BE2C (cell line): ENCODE measurements around the gene CADM1.

Source experiments
- DNase-seq: peaks from one replicate; pipeline ENCODE4 v3.0.0-alpha.2; 2020
- H3K27me3 ChIP-seq: fragments of 250-450 bp; sonication (Bioruptor Pico); 2 replicates; pipeline ENCODE4 v1.5.1; 2020; ENCODE audit warnings: mild to moderate bottlenecking
- H3K36me3 ChIP-seq: fragments of 250-450 bp; sonication (Bioruptor Pico); 2 replicates; pipeline ENCODE4 v1.5.1; 2020; ENCODE audit warnings: mild to moderate bottlenecking
- H3K4me1 ChIP-seq: fragments of 250-450 bp; sonication (Bioruptor Pico); 2 replicates; pipeline ENCODE4 v1.5.1; 2020
- H3K4me3 ChIP-seq: 2 replicates; pipeline ENCODE4 v1.5.1; 2011; ENCODE audit warnings: low read depth, low read length
- H3K9me3 ChIP-seq: fragments of 250-450 bp; sonication (Bioruptor Pico); 2 replicates; pipeline ENCODE4 v1.5.1; 2020
- TF ChIP-seq, protein P1 (sequence below): IDR thresholded peaks from 2 replicates; pipeline ENCODE4 v1.5.1; 2012; ENCODE audit warnings: mild to moderate bottlenecking, low read depth, low read length

Gene CADM1

DNA sequence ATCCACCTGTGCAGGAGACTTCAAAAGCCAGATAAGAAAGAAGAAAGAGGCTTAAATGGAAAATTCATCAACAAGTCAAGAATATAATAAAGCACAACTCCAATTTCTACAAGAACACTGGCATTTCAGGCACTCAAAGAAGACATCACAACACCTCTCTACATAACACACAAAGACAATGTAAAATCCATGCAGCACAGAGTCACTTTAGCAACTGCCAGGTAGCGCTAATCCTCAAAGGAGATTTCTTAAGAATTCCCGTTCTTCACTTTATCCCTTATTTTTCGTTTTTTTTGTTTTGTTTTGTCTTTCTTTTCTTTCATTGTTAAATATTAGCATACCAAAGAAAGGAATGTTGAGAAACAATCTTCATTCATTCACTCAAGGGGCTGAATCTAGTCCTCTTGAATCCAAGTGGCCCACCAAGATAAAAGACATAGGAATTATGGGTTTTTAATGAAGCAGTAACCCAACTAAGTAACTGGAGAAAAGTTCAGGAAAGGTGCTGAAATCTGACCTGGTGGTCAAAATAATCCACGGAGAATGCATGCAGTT lies 95.0 kb downstream of the CADM1 start:
- Histone ChIP-seq H3K27me3 (no peaks in the 10 kb centered on the region), H3K4me1 (peaks cover 23% of the 10 kb centered on the region), H3K4me3 (no peak overlapping the region), H3K9me3 (no peaks in the 10 kb centered on the region), H3K36me3 (no peaks in the 10 kb centered on the region)
- DNase-seq, result no peak
- TF ChIP-seq, protein P1, sequence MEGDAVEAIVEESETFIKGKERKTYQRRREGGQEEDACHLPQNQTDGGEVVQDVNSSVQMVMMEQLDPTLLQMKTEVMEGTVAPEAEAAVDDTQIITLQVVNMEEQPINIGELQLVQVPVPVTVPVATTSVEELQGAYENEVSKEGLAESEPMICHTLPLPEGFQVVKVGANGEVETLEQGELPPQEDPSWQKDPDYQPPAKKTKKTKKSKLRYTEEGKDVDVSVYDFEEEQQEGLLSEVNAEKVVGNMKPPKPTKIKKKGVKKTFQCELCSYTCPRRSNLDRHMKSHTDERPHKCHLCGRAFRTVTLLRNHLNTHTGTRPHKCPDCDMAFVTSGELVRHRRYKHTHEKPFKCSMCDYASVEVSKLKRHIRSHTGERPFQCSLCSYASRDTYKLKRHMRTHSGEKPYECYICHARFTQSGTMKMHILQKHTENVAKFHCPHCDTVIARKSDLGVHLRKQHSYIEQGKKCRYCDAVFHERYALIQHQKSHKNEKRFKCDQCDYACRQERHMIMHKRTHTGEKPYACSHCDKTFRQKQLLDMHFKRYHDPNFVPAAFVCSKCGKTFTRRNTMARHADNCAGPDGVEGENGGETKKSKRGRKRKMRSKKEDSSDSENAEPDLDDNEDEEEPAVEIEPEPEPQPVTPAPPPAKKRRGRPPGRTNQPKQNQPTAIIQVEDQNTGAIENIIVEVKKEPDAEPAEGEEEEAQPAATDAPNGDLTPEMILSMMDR, result no peak

DNA sequence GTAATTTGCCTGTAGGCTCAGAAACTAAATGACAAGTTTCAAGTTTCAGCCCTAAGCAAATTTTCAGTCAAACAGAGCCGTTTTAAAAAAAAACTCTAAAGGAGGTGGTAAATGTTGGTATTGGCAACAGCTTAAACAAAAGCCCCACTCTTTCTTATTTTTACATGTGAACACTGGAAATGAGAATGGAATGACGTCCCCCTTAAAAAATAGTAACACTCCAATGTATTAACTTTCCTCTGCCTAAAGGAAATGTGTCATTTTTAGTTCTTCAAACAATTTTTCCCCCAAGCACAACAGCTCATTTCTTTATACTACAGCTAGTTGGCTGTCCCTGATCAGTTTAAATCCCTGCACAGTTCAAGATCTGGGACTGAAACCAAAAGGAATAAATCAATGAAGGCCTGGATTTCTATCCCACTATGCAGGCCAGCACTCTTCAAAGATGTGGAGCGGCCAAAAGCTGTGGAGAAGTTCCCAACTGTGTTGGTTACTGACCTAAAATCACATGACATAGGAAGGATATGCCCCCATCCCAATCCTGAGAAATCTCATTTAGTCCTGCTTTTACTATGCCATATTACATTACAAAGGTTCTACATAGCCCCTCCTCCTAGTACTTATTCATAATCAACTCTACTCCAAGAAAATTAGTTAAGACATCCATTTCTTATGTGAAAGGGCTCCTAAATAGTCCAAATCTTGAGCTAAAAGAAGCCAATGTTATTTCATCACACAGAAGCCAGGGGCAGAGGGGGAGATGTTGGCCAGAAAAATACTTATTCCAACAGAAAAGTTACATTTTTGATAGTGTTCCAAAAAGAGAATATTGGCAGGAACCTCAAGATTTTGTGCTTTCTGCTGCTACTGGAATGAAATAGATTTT lies 95.9 kb downstream of the CADM1 start:
- TF ChIP-seq, protein P1, result no peak
- no peak for DNase-seq
- H3K27me3 ChIP-seq, result no peaks in the 10 kb centered on the region
- no peaks in the 10 kb centered on the region for H3K36me3 ChIP-seq
- peaks cover 23% of the 10 kb centered on the region for H3K4me1 ChIP-seq
- H3K4me3 ChIP-seq, result no peak overlapping the region
- no peaks in the 10 kb centered on the region for H3K9me3 ChIP-seq

DNA sequence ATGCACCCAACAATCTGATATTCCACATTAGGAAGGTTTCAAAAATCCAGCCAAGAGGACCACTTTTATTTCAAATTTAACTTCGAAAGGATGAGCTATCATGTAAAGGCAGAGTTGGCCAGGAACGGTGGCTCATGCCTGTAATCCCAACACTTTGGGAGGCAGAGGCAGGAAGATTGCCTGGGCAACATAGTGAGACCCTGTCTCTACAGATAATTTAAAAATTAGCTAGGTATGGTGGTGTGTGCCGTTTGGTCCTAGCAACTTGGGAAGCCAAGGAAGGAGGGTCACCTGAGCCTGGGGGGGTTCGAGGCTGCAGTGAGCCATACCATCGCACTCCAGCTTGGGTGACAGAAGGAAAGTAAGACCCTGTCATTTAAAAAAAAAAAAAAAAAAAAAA lies 96.7 kb downstream of the CADM1 start:
- H3K9me3 ChIP-seq, result no peaks in the 10 kb centered on the region
- H3K36me3 ChIP-seq, result no peaks in the 10 kb centered on the region
- TF ChIP-seq, protein P1, result no peak
- H3K27me3 ChIP-seq, result no peaks in the 10 kb centered on the region
- H3K4me1 ChIP-seq, result peaks cover 26% of the 10 kb centered on the region
- DNase-seq, result no peak
- H3K4me3 ChIP-seq, result no peak overlapping the region

DNA sequence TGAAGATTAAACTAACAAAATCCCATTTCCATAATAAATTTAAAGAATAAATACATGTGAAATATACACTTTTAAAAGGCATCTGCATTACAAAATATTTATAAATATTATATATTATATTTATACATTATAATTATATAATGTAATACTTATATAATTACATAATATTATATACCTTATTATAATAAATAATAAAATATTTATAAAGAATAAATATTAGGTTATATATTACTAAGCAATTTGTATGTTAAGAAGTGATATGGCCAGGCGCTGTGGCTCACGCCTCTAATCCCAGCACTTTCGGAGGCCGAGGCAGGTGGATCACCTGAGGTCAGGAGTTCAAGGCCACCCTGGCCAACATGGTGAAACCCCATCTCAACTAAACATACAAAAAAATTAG lies 97.8 kb downstream of the CADM1 start:
- Histone ChIP-seq H3K36me3 (no peaks in the 10 kb centered on the region), H3K27me3 (no peaks in the 10 kb centered on the region), H3K4me3 (no peak overlapping the region), H3K4me1 (peaks cover 26% of the 10 kb centered on the region), H3K9me3 (no peaks in the 10 kb centered on the region)
- TF ChIP-seq, protein P1, result no peak
- no peak for DNase-seq

DNA sequence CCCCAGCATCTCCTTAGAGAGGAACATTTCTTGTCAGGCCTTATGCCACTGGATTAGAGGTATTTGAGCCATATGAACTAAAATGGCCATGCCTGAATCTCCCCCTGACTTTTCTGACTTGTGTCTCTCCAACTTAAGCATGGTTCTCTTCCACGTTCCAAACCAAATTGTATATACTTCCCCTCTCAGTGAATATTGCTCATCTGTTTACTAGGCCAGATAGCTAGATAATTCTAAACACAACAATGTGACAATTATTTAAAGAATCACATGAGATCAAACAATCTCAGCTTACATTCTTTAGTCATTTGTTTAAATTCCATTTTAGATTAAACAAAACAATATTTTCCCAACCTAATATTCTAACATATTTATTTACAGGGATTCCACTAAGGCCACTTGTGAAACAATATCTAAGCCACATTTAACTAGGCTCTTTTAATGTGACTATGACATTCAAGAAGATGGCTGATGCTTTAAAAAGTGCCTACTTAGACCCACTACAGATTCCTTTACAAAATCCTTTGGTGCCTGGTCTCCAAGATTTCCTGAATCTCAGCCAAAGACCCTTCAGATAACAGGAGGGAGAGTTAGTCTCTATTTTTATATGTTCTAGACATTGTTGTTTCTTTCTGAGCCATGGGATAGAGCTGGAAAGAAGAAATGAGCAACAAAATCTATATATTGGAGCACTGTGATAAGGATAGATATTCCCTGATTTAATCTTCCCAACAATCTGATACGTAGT lies 105.7 kb downstream of the CADM1 start:
- TF ChIP-seq, protein P1, result no peak
- H3K9me3 ChIP-seq, result no peaks in the 10 kb centered on the region
- DNase-seq, result no peak
- H3K27me3 ChIP-seq, result no peaks in the 10 kb centered on the region
- peaks cover 18% of the 10 kb centered on the region for H3K4me1 ChIP-seq
- H3K36me3 ChIP-seq, result peaks cover 16% of the 10 kb centered on the region
- no peak overlapping the region for H3K4me3 ChIP-seq
